GM19351 (cell line): ENCODE measurements around the gene SIRT5.

Experiments used
- ATAC-seq: cut with Tn5 transposase; IDR thresholded peaks from one replicate; pipeline ENCODE4 v1.9.1; 2021; ENCODE audit warnings: mild to moderate bottlenecking, moderate library complexity; ENCODE audit not compliant: unreplicated experiment

Gene SIRT5

DNA sequence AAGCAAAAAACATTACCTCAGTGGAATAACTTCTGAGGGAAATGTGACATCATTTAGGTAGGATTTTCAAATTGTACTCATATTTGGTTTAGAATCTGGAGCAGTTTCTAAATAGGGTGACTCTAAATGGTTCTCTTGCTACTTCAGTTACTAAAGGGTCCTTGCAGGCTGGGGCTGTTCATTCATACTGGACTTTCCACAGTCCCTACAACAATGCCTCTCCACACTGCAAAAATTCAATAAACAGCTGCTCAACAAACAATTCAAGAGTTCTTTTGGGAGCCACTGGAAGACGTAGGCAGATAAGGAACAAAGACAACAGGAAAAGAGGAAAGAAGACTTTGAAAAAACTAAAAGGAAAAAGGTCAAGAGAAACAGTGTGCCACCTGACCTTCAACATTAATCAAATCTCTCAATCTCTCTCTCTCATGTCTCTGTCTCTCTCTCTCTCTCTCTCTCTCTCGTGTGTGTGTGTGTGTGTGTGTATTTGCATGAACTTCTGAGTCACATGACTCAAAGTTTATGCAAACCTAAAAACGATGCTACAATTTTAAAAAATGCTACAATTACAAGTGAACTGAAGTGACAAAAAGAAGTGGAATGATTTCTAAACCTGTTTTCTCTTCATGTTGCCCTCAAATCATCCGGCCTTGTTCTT is 55.2 kb downstream of the SIRT5 start:
- no peak for ATAC-seq

DNA sequence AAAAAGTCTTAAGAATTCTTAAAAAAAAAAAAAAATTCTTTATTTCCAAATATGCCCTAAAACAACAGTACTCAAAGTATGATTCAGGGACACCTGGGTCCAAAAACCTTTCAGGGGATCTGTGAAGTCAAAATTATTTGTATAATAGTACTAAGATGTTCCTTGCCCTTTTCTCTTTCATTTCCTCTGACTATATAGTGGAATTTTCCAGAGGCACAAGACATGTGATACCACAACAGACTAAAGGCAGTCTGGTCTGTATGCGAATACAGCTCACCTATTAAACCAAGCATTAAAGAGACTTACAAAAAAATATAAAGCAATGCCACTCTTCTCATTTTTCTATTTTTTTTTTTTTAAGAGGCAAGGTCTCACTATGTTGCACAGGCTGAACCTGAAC is 56.1 kb downstream of the SIRT5 start:
- ATAC-seq: no peak

DNA sequence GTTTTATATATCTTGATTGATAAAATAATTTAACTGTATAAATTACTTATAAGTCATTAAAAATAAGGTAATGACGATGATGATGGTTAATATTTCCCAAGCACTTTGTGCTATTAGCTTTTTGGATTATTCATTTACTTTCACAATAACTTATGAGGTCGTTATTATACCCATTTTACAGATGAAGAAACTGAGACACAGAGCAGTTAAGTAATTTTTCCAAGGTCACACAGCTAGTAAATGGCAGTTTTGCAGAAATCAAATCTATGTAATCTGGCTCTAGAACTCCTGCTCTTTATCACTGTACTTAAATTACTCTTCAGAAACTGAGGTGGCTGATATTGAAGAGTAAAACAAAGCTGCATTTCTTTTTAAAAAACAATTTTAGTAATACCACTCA is 58.9 kb downstream of the SIRT5 start:
- ATAC-seq: no peak

DNA sequence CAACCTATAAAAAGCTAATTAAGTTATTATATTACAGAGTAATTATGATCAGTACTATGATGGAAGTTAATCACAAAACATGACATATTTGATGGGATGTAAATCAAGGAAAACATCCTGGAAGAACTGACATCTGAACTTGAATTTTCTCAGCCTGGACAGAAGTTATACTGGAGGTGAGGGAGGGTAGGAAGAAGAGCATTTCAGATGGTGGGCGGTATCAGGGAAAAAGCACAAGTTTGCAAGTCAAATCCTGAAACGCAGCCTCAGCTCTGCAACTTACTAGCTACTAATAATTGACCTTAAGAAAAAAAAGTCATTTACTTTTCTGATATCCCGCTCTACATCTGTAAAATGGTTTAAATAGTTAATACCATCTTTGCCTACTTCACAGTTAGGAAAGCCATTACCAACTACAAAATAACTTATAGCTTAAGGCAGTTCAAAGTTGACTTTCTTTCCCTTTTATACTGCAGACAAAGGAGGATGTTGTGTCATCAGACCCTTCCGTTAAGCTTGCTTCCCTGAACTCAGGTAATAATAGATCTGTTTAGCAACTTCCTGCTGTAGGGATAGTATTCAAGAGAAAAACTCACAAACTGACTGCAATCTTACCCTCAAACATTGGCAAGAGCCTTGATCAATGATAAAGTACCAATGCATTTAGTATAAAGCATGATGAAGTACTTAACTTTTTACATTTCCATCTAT is 61.7 kb downstream of the SIRT5 start:
- ATAC-seq: no peak

DNA sequence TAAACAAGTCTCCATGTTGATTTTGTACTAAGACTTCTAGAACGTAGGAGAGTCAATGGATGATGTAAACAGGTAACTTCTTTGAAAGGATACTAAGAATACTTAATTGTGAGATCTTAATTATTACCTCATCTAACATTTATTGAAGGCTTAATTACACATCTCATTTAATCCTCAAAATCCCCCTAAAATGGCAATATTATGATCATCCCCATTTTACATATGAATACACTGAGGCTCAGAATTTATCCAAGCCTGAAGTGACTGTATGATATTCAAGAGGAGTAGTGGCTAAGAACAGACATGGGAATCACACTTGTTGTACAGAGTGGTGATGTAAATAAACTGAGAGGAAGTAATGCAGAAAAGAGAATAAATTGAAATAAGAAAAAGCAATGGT is 63.6 kb downstream of the SIRT5 start:
- ATAC-seq: no peak

DNA sequence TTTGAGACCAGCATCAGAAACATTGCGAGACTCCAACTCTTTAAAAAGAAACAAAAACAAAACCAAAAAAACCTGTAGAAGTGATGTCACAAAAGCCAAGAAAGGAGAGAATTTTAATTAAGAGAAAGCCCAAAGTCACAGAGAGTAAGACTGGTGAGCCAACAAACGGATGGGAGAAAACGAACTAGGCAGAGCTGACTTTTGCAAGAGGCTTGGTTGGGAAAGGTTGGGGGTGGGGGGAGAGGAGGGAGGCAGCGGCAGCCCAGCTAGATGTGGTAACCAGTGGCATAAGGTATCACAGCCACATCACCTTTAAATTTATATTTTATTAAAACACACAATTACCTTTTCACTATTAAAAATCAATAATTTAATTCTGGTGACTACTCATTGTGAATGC is 64.2 kb downstream of the SIRT5 start:
- no peak for ATAC-seq

DNA sequence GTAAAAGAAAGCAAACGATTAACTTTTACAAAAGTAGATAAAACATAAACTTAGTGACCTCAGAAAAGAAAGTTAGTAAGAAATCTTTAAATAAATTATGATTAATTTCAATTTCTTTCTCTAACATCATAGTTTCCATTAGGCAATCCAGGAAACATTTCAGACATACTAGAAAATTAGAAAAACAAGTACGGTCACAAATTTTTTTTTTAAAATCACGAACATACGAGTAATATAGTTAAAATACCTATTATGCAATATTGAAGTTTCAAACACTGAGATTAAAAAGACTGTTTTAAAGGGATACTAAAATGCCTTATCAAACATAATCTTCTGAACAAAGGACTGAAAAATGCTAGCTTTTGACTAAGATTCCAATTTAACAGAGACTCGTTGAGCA is 66.9 kb downstream of the SIRT5 start:
- no peak for ATAC-seq

DNA sequence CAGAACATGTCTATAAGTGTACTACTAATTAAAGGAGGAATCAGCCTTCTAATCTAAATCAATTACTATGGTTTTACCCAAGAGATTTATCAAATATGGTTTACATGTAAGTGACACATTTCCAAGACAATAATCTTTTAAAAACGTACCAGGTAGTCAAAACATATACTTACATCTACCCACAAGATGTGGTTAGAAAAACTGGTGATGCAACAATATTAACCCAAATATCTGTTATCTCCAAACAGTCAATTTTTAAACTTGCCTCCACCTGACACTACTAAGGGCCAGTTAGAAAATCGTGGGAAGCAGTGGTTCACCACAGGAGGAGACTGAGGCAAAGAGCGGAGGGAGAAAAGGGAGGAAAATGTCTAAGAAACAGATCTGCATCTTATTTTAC is 68.7 kb downstream of the SIRT5 start:
- ATAC-seq: no peak

DNA sequence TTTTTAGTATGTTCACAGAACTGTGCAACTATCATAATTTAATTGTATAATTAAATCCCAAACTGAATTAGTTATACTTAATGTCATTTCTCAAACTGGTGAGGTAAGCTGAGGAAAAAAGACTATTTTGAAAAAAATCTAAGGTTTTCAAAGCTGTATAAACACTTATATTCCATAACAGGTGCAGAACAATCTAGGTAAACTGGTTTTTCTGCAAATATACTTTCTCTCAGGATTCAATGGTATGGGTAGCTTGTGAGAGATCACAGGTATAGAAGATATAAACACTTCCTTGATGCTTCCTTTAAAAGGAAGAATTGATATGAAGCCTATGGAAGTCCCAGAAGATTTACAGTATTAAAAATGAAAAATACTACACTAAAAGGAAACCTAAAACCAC is 74.4 kb downstream of the SIRT5 start:
- no peak for ATAC-seq

DNA sequence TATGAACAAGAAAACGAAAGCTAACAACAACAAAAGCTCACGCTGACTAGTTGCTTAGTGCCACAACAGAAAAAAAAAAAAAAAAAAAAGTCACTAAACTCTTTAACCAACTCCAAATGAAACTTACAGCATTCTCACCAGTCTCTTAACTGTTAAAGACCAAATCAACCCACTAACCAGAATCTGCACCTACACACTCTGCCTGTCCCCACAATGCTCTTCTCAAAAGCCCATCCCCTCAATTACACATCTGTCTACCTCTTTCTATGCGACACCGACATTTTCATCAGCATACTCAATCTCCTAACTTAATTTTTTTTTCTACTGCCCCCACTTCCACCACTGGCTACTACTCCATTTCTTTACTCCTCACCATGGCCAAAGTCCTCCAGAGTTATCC is 75.0 kb downstream of the SIRT5 start:
- no peak for ATAC-seq

DNA sequence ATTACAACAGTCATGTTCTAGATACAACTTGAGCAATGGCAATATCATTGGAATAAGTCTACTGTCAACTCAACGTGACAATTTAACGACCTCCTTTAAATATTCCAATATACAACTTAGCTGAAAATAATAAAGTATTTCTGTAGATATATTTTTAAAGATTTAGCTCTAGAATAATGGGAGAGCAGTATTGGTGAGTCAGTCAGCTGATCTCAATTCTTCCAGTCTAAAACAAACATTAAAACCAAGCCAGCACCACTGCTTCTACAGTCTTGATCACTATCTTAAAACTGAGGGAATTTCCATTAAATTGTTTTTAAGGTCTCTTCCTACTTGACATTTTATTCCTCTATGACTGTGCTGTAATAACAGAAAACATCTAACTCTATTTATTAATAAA is 78.9 kb downstream of the SIRT5 start:
- no peak for ATAC-seq

DNA sequence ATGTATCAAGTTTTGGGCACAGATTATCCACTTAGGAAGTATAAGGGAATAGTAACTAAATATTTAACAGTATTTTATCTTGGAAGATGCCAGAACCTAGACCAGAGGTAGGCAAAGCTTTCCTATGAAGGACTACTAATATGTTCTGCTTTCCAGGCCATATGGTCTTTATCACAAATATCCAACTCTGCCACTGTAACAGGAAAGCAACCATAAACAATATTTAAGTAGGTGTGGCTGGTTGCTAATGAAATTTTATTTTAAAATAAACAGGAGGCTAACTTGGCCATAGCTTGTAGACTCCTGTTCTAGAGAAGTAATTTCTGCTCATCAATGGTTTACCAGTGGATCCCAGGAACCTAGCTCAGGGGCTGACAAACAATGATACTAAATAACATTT is 80.1 kb downstream of the SIRT5 start:
- no peak for ATAC-seq

DNA sequence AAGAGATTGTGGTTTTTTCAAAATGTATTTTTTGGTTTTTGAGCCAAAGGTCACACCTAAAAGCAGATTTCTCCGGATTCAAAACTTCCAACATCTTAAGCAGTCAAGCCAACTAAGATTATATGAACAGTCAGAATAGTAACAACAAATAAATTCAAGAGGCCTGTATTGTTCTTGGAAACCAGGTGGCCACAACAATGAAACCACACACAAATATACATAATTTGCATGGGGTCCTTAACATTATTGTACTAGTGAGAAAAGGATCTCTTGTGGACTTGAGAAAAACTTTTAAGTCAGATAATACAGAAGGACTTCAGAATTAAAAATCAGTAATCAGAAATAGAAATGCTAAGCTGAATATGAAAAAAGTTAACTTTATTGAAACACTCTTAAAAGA is 81.3 kb downstream of the SIRT5 start:
- no peak for ATAC-seq

DNA sequence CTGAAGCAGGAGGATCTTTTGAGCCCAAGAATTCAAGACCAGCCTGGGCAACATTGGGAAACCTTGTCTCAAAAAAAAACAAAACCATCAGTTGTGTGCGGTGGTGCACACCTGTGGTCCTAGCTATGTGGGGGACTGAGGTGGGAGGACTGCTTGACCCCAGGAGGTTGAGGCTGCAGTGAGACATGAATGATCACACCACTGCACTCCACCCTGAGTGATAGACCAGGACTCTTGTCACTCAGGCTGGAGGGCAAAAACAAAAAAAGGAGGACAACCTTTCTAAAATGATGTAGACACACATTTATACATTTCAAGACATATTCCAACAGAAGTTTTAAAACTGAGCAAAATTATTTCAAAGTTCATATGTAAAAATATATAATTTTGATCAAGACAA is 85.9 kb downstream of the SIRT5 start:
- ATAC-seq: no peak

DNA sequence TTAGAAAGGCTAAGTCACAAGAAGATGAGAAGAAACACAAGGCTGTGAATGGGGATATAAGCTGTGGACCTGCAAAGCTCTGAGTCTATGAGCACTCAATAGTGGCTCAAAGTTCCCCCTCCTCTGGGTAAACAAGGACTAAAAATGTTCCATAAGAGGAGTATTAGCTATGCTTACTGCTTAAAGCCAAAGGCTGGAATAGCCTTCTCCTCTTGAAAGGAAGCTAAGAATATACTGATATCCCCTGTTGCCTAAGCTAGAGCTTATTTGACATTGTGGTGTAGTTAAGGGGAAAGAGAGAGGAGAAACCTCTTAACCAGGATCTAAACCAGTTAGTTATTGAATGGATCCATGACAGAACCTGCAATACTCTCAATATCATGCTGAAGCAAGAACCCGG is 86.5 kb downstream of the SIRT5 start:
- no peak for ATAC-seq

DNA sequence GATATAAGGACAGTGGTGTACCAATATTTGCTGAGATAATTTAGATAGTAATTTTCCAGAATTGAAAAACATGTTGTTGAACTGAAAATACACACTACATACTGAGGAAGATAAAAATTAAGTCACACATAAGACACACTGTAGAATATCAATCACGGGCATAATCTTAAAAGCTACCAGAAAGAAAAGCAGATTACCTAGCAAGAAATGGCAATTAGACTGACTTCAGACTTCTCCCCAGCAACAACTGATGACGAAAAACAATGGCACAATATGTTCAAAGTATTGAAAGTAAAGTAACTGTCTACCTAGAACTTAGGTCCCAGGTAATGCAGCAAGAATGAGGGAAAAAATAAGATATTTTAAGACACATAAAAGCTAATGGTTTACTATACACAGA is 87.2 kb downstream of the SIRT5 start:
- ATAC-seq: no peak

DNA sequence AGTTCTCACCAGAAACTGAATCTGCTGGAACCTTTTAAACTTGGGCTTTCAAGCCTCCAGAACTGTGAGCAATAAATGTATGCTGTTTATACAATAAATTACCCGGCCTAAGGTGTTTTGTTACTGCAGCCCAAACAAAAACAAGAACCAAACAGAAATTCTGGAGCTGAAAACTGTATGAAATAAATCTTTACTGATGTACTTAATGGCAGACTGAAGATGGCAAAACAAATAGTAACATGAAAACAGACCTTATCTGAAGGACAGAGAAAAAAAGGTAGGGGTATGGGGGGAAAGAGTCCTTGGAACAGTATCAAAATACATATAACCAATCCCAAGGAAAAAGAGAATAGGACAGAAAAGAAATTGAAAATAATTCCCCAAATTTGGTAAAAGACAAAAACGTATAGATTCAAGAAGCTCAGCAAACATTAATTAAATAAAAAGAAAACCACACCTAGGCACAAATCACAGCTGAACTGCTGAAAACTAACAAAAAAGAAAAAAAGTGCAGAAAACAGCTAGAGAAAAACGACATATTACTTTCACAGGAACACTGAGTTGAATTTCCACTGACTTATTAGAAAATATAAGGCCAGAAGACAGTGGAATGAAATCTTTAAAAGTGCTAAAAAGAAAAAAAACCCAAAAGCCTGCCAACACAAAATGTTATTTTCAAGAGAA is 88.4 kb downstream of the SIRT5 start:
- ATAC-seq: no peak

DNA sequence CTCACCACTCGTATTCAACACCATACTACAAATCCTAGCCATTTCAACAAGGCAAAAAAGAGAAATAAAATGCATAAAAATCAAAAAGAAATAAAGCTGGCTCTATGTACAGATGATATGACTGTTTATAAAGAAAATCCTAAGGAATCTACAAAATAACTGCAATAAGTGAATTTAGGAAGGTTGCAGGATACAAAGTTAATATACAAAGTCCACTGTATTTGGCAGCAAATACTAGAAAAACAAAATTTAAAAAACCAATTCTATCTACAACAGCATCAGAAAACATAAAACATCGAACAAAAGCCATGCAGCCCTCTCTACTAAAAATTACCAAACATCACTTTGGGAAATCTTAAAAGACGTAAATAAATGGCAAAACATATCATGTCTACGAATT is 89.6 kb downstream of the SIRT5 start:
- ATAC-seq: no peak
